IMR-90 (cell line): ENCODE measurements around the gene CDK13. TPM values are rescaled to one million over a fixed set of nuclear protein-coding genes. Genes with fewer than 3 reads are reported as not detected.

Experiments
- ATAC-seq: fragments of 200-7000 bp; cut with Tn5 transposase; 2 replicates; pipeline ENCODE4 v1.9.1; 2020; ENCODE audit warnings: low read depth, mild to moderate bottlenecking, moderate library complexity
- BruUV-seq: library from RNA; stranded (reverse); fragments of 400-500 nt; replicated peaks from 2 replicates; lab custom pipeline; 2021; lab: Mats Ljungman, UMichigan
- CTCF ChIA-PET: fragments of 300-600 bp; formaldehyde crosslinking; extraction: SDS; loops from one replicate; lab custom pipeline; 2021; ENCODE audit warnings: antibody characterized with exemption; lab: Yijun Ruan, JAX
- POLR2A ChIA-PET: fragments of 300-600 bp; sonication (Branson Sonifier 250); formaldehyde crosslinking; loops from one replicate; lab custom pipeline; 2022; ENCODE audit warnings: antibody characterized with exemption; ENCODE audit not compliant: unreplicated experiment; lab: Charles Lee
- DNase-seq: peaks from one replicate; pipeline ENCODE4 v3.0.0; 2013
- H2AFZ ChIP-seq: replicated peaks from 2 replicates; pipeline ENCODE3; 2013; ENCODE audit warnings: low read length, mild to moderate bottlenecking; ENCODE audit not compliant: poor library complexity
- H2AK5ac ChIP-seq: 2 replicates; pipeline ENCODE4 v1.6.1; 2013; ENCODE audit warnings: low read depth, low read length, inconsistent platforms
- H2AK9ac ChIP-seq: replicated peaks from 2 replicates; pipeline ENCODE3; 2013; ENCODE audit warnings: mild to moderate bottlenecking, low read depth, low read length, moderate library complexity; ENCODE audit not compliant: poor library complexity
- H2BK120ac ChIP-seq: 2 replicates; pipeline ENCODE4 v1.6.1; 2013; ENCODE audit warnings: low read depth, low read length, inconsistent platforms
- H2BK15ac ChIP-seq: 3 replicates; pipeline ENCODE4 v1.6.1; 2013; ENCODE audit warnings: low read depth, low read length, inconsistent platforms
- H2BK20ac ChIP-seq: 2 replicates; pipeline ENCODE4 v1.6.1; 2013; ENCODE audit warnings: low read depth, mild to moderate bottlenecking, inconsistent platforms, low read length, moderate library complexity
- H2BK5ac ChIP-seq: 2 replicates; pipeline ENCODE4 v1.6.1; 2013; ENCODE audit warnings: mild to moderate bottlenecking, low read depth, low read length, inconsistent platforms; ENCODE audit not compliant: poor library complexity, severe bottlenecking
- H3K14ac ChIP-seq: replicated peaks from 2 replicates; pipeline ENCODE4 v1.6.1; 2013; ENCODE audit warnings: low read depth, low read length, inconsistent platforms
- H3K18ac ChIP-seq: 2 replicates; pipeline ENCODE4 v1.6.1; 2013; ENCODE audit warnings: low read depth, low read length, control low read depth
- H3K23ac ChIP-seq: 2 replicates; pipeline ENCODE4 v1.6.1; 2013; ENCODE audit warnings: low read depth, low read length, inconsistent platforms
- H3K27ac ChIP-seq: 2 replicates; pipeline ENCODE4 v1.5.1; 2013; ENCODE audit warnings: mild to moderate bottlenecking, control low read depth, low read length; ENCODE audit not compliant: insufficient read depth
- H3K27me3 ChIP-seq: 2 replicates; pipeline ENCODE4 v1.6.1; 2013; ENCODE audit warnings: low read length; ENCODE audit not compliant: control insufficient read depth, insufficient read depth
- H3K36me3 ChIP-seq: 2 replicates; pipeline ENCODE4 v1.6.1; 2013; ENCODE audit warnings: low read length, mixed read lengths; ENCODE audit not compliant: control insufficient read depth, insufficient read depth
- H3K4ac ChIP-seq: 2 replicates; pipeline ENCODE4 v1.6.1; 2013; ENCODE audit warnings: low read depth, low read length, inconsistent platforms
- H3K4me1 ChIP-seq: 2 replicates; pipeline ENCODE4 v1.6.1; 2013; ENCODE audit warnings: low read length, mixed read lengths; ENCODE audit not compliant: control insufficient read depth, insufficient read depth
- H3K4me2 ChIP-seq: 2 replicates; pipeline ENCODE4 v1.6.1; 2013; ENCODE audit warnings: low read depth, mild to moderate bottlenecking, control low read depth, low read length, moderate library complexity
- H3K4me3 ChIP-seq: 2 replicates; pipeline ENCODE4 v1.5.1; 2013; ENCODE audit warnings: low read depth, mild to moderate bottlenecking, control low read depth, low read length, moderate library complexity; ENCODE audit not compliant: insufficient read depth
- H3K56ac ChIP-seq: 2 replicates; pipeline ENCODE4 v1.6.1; 2013; ENCODE audit warnings: low read length, inconsistent platforms; ENCODE audit not compliant: insufficient read depth; ENCODE audit errors: extremely low read depth
- H3K79me1 ChIP-seq, 2 experiments: 2 replicates each; pipeline ENCODE4 v1.6.1; 2013; ENCODE audit warnings: low read length in 2 of 2, inconsistent platforms in 1 of 2, low read depth in 1 of 2
- H3K9ac ChIP-seq: 2 replicates; pipeline ENCODE4 v1.6.1; 2013; ENCODE audit warnings: low read depth, low read length, control low read depth
- H3K9me1 ChIP-seq: 2 replicates; pipeline ENCODE4 v1.6.1; 2013; ENCODE audit warnings: low read length, inconsistent platforms; ENCODE audit not compliant: insufficient read depth
- H3K9me3 ChIP-seq: 2 replicates; pipeline ENCODE4 v1.6.1; 2013; ENCODE audit warnings: low read length; ENCODE audit not compliant: control insufficient read depth, insufficient read depth
- H4K20me1 ChIP-seq: 2 replicates; pipeline ENCODE4 v1.6.1; 2013; ENCODE audit warnings: low read length, inconsistent platforms; ENCODE audit not compliant: insufficient read depth
- H4K5ac ChIP-seq: 2 replicates; pipeline ENCODE4 v1.6.1; 2013; ENCODE audit warnings: mild to moderate bottlenecking, low read depth, low read length, control low read depth
- H4K8ac ChIP-seq, 2 experiments: 2 replicates each; pipeline ENCODE4 v1.6.1; 2013; ENCODE audit warnings: low read depth in 2 of 2, low read length in 2 of 2, control low read depth in 1 of 2, inconsistent platforms in 1 of 2
- H4K91ac ChIP-seq: 2 replicates; pipeline ENCODE4 v1.6.1; 2013; ENCODE audit warnings: low read depth, low read length, inconsistent platforms; ENCODE audit not compliant: insufficient read depth
- BHLHE40 ChIP-seq: fragments of 150-350 bp; IDR thresholded peaks from 2 replicates; pipeline ENCODE4 v1.6.1; 2016; ENCODE audit warnings: mild to moderate bottlenecking, low read depth, low read length
- CHD1 ChIP-seq: IDR thresholded peaks from 2 replicates; pipeline ENCODE4 v1.6.1; 2012; ENCODE audit warnings: low read depth, low read length, improper control_type of control experiment
- FOS ChIP-seq: fragments of 150-350 bp; IDR thresholded peaks from 2 replicates; pipeline ENCODE4 v1.6.1; 2016; ENCODE audit warnings: low read depth, low read length
- MAFK ChIP-seq: IDR thresholded peaks from 2 replicates; pipeline ENCODE4 v1.6.1; 2012; ENCODE audit warnings: low read depth, low read length, improper control_type of control experiment
- MAZ ChIP-seq: IDR thresholded peaks from 2 replicates; pipeline ENCODE4 v1.6.1; 2012; ENCODE audit warnings: low read depth, mild to moderate bottlenecking, low read length, improper control_type of control experiment, moderate library complexity, borderline replicate concordance
- MXI1 ChIP-seq: IDR thresholded peaks from 2 replicates; pipeline ENCODE4 v1.6.1; 2012; ENCODE audit warnings: low read depth, mild to moderate bottlenecking, low read length, moderate library complexity, borderline replicate concordance
- NFE2L2 ChIP-seq: fragments of 150-350 bp; IDR thresholded peaks from 2 replicates; pipeline ENCODE4 v1.6.1; 2016; ENCODE audit warnings: low read depth, mild to moderate bottlenecking, low read length
- POLR2A ChIP-seq: IDR thresholded peaks from 2 replicates; pipeline ENCODE4 v1.6.1; 2012; ENCODE audit warnings: mild to moderate bottlenecking, low read depth, low read length
- RAD21 ChIP-seq: IDR thresholded peaks from 2 replicates; pipeline ENCODE4 v1.6.1; 2012; ENCODE audit warnings: low read length, improper control_type of control experiment
- RCOR1 ChIP-seq: IDR thresholded peaks from 2 replicates; pipeline ENCODE4 v1.6.1; 2012; ENCODE audit warnings: mild to moderate bottlenecking, low read length, improper control_type of control experiment; ENCODE audit not compliant: insufficient replicate concordance
- RFX5 ChIP-seq: IDR thresholded peaks from 2 replicates; pipeline ENCODE4 v1.8.0; 2012; ENCODE audit warnings: low read depth, mild to moderate bottlenecking, low read length, moderate library complexity
- SMC3 ChIP-seq: fragments of 150-350 bp; IDR thresholded peaks from 2 replicates; pipeline ENCODE4 v1.6.1; 2016; ENCODE audit warnings: low read depth, mild to moderate bottlenecking, antibody characterized with exemption, low read length, moderate library complexity
- WGBS, 2 experiments: methylation state at CpG; one replicate each; pipeline versions ENCODE4 v1.1.5 to v1.1.7; 2013; ENCODE audit warnings: missing lambda C conversion rate in 2 of 2; ENCODE audit not compliant: insufficient read length in 1 of 2; ENCODE audit errors: extremely low coverage in 2 of 2; 5-methylcytosine and 5-hydroxymethylcytosine counted together
- dilution Hi-C: fragments of 300-500 bp; cut with HindIII; formaldehyde crosslinking; loops from one replicate; pipeline ENCODE4 v1.14.3; 2018; ENCODE audit warnings: low sequenced_read_pairs; ENCODE audit not compliant: unreplicated experiment
- in situ Hi-C: fragments of 300-500 bp; cut with MboI; formaldehyde crosslinking; loops from 3 replicates; pipeline ENCODE4 v1.14.3; 2019; ENCODE audit warnings: low sequenced_read_pairs, inconsistent platforms, mixed read lengths
- intact Hi-C: fragments of 100-400 bp; cut with micrococcal nuclease; formaldehyde crosslinking; loops from 2 replicates; pipeline ENCODE4 v1.10.0; 2022
- polyA plus RNA-seq, 3 experiments: library from polyadenylated mRNA; depleted of rRNA; stranded (reverse); fragments of >200 nt; gene quantifications; 2 replicates each; pipeline ENCODE4 v1.2.3, GENCODE V29; 2012; ENCODE audit warnings: low replicate concordance in 1 of 3
- total RNA-seq: library from RNA; depleted of rRNA; stranded (reverse); fragments of >200 nt; gene quantifications from 2 replicates; pipeline ENCODE4 v1.2.3, GENCODE V29; 2012
- TF ChIP-seq, protein P1 (sequence below): conservative IDR thresholded peaks from 2 replicates; pipeline ENCODE4 v1.5.1; 2012; ENCODE audit warnings: mild to moderate bottlenecking, low read depth, low read length, improper control_type of control experiment
- TF ChIP-seq, protein P2 (sequence below): fragments of 150-350 bp; IDR thresholded peaks from 2 replicates; pipeline ENCODE4 v1.6.1; 2017; ENCODE audit warnings: mild to moderate bottlenecking, antibody characterized with exemption, low read length, low read depth
- TF ChIP-seq, protein P3 (sequence below): fragments of 150-350 bp; IDR thresholded peaks from 2 replicates; pipeline ENCODE4 v1.6.1; 2016; ENCODE audit warnings: low read depth, mild to moderate bottlenecking, low read length, moderate library complexity, borderline replicate concordance

The CDK13 gene
- total and polyA plus RNA-seq, 2 of the 4 experiments (the other 2 are of a cell fraction): 20.1 to 50.4 TPM

- TF ChIP-seq MAZ (no peak), RAD21 (no peak), RFX5 (no peak), MAFK (no peak), CHD1 (no peak), NFE2L2 (no peak), BHLHE40 (no peak), MXI1 (no peak), FOS (no peak), POLR2A (no peak), RCOR1 (no peak), SMC3 (no peak)
- TF ChIP-seq, protein P1, sequence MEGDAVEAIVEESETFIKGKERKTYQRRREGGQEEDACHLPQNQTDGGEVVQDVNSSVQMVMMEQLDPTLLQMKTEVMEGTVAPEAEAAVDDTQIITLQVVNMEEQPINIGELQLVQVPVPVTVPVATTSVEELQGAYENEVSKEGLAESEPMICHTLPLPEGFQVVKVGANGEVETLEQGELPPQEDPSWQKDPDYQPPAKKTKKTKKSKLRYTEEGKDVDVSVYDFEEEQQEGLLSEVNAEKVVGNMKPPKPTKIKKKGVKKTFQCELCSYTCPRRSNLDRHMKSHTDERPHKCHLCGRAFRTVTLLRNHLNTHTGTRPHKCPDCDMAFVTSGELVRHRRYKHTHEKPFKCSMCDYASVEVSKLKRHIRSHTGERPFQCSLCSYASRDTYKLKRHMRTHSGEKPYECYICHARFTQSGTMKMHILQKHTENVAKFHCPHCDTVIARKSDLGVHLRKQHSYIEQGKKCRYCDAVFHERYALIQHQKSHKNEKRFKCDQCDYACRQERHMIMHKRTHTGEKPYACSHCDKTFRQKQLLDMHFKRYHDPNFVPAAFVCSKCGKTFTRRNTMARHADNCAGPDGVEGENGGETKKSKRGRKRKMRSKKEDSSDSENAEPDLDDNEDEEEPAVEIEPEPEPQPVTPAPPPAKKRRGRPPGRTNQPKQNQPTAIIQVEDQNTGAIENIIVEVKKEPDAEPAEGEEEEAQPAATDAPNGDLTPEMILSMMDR: no peak
- TF ChIP-seq, protein P2, sequence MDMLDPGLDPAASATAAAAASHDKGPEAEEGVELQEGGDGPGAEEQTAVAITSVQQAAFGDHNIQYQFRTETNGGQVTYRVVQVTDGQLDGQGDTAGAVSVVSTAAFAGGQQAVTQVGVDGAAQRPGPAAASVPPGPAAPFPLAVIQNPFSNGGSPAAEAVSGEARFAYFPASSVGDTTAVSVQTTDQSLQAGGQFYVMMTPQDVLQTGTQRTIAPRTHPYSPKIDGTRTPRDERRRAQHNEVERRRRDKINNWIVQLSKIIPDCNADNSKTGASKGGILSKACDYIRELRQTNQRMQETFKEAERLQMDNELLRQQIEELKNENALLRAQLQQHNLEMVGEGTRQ: no peak
- TF ChIP-seq, protein P3, sequence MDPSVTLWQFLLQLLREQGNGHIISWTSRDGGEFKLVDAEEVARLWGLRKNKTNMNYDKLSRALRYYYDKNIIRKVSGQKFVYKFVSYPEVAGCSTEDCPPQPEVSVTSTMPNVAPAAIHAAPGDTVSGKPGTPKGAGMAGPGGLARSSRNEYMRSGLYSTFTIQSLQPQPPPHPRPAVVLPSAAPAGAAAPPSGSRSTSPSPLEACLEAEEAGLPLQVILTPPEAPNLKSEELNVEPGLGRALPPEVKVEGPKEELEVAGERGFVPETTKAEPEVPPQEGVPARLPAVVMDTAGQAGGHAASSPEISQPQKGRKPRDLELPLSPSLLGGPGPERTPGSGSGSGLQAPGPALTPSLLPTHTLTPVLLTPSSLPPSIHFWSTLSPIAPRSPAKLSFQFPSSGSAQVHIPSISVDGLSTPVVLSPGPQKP: no peak
- H3K79me1 ChIP-seq: peaks cover 2 to 66% of the 10 kb centered on the region in 2 experiments
- no peak overlapping the region for H3K18ac ChIP-seq
- no peak overlapping the region for H3K9ac ChIP-seq
- no peak for DNase-seq
- no peak overlapping the region for H3K4me3 ChIP-seq
- intact Hi-C loops: no loop called here
- H3K4ac ChIP-seq: no peak overlapping the region
- peaks cover 6% of the 10 kb centered on the region for H3K9me1 ChIP-seq
- no peaks in the 10 kb centered on the region for H3K36me3 ChIP-seq
- ChIA-PET CTCF (interaction anchor here (0.6 kb wide), 1 partner anchor 17 kb away, joined by 4 read pairs; no protein-coding TSS in a partner anchor), POLR2A (no interaction called here)
- no peak overlapping the region for H4K91ac ChIP-seq
- no peak overlapping the region for H4K8ac ChIP-seq
- ATAC-seq: no peak
- H3K4me1 ChIP-seq: peaks cover 2% of the 10 kb centered on the region; the same call in 1 of the 2 replicates
- dilution Hi-C loops: no loop called here
- no peak overlapping the region for H3K56ac ChIP-seq
- no peak overlapping the region for H3K27ac ChIP-seq
- H2BK5ac ChIP-seq: no peak overlapping the region
- H4K5ac ChIP-seq: no peak overlapping the region
- 73% methylated on average over 1 of the region's 8 CpGs; no CpG with 5 or more reads in 1 of the 2 experiments for WGBS, 2 experiments
- in situ Hi-C loops: no loop called here
- H3K14ac ChIP-seq: no peak overlapping the region
- H2BK15ac ChIP-seq: no peak overlapping the region
- no peak overlapping the region for H2BK20ac ChIP-seq
- H3K4me2 ChIP-seq: no peak overlapping the region
- H3K27me3 ChIP-seq: no peaks in the 10 kb centered on the region
- no peaks in the 10 kb centered on the region for H3K9me3 ChIP-seq
- H2AFZ ChIP-seq: no peak overlapping the region
- H2BK120ac ChIP-seq: no peak overlapping the region
- H2AK9ac ChIP-seq: no peak overlapping the region
- no peak overlapping the region for H2AK5ac ChIP-seq
- no peak overlapping the region for H3K23ac ChIP-seq
- no TSS peak for BruUV-seq
- H4K20me1 ChIP-seq: peaks cover 72% of the 10 kb centered on the region
These were observed 29.5 kb downstream of the CDK13 start for GRCh38 chr7:39979406-39980073.
